HG03432 (cell line): ENCODE measurements around the gene S100A6.

Source experiments
- ATAC-seq: cut with Tn5 transposase; IDR thresholded peaks from one replicate; pipeline ENCODE4 v1.9.1; 2021; ENCODE audit warnings: mild to moderate bottlenecking, moderate library complexity; ENCODE audit not compliant: unreplicated experiment

S100A6 gene

DNA sequence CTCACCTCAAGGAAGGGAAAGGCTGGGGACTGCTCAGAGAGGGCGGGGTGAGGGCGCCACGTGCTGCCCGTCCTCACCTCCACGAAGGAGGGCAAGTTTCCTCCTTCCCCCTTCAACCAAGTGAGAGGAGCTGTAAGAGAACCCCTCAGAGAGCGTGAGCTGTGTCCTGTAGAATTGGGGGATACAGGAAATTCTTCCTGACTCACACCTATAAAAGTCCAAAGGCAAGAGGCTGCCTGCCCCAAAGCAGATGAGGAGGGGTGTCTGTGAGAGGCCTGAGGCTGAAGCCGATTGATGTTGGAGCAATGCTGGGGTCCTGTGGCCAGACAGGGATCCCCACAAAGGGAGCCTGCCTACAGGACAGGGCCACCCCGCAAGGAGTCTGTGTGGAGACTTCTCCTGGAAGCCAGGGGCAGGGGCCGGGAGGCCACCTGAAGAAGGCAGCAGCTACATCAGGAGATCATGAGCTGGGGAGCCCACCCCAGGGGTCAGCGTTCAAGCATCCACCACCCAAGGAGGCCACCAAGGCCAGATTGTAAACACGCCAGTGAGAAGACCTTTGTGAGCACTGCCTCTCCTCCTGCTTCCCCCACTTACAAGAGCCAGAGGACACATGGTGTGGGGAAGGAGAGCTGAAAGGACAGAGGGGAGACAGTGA, 27.7 kb downstream of the S100A6 start:
- ATAC-seq: no peak

DNA sequence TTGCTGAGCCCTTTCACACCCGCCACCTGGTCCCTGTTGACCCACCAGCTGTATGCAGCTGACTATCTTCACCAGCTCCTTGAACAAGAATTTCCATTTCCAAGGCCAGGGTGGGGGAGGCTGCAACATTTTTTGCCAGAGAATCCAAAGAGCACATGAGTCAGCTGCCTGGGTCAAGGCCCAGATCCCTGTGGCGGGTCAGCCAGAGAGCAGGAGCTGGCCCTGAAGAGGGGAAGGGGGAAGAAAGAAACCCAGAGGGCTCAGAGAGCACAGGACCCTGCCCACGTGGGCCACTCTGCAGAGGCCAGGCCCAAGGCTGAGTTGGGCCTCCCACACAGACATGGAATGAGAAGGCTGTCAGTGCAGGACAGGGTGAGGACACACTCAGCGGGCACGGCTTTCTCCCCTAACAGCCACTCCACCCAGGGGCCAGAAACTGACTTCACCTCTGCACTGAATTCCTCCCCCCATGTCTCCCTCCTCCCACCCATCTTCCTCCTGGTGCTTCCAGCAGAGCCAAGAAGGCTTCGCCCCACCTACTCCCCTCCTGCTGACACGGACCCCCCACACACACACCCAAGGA, 28.9 kb downstream of the S100A6 start:
- no peak for ATAC-seq

DNA sequence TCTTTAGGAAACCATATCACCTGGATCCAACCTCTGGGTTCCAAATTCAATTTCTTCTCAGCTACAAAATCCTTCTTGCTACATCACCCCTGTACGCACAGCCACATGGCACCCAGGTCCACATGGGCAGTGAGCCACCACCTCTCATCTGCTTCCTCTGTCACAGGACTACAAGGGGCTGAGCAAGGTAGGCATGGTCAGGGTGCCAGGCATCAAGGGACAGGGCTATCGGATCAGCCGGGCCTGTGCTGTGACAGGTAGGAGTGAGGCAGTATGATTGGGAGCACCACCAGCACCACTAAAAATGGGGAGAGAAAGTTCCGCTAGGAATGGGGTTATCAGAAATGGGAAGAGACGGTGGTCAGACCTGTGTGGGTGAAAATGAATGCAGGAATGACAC, 29.4 kb downstream of the S100A6 start:
- no peak for ATAC-seq

DNA sequence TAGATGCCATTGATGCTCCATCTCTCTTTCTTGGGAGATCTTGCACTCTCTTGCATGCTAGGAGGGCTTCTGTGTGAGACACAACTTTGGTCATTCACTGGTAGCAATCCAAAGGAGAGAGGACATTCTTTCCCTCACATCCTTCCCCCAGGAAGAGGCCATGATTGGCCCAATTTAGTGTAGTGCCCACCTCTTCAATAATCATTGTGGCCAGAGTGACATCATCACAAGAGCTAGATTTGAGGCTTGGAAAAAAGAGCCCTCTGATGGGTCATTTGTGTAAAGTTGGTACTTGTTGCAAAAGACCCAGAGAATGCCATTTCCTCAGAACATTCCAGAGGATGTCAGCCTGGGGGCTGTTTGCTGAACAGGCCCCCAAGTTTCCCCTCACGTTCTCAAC, 30.2 kb downstream of the S100A6 start:
- no peak for ATAC-seq

DNA sequence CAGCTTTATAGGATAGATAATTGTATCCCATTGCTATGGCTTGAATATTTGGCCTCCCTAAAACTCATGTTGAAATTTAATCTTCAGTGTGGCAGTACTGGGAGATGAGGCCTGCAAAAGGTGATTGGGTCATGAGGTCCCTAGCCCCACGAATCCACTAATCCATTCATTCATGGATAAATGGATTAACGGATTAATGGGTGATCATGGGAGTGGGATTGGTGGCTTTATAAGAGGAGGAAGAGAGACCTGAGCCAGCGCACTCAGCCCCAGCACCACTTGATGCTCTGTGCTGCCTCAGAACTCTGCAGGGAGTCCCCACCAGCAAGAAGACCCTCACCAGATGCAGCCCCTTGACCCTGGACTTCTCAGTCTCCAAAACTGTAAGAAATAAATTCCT, 32.0 kb downstream of the S100A6 start:
- no peak for ATAC-seq

DNA sequence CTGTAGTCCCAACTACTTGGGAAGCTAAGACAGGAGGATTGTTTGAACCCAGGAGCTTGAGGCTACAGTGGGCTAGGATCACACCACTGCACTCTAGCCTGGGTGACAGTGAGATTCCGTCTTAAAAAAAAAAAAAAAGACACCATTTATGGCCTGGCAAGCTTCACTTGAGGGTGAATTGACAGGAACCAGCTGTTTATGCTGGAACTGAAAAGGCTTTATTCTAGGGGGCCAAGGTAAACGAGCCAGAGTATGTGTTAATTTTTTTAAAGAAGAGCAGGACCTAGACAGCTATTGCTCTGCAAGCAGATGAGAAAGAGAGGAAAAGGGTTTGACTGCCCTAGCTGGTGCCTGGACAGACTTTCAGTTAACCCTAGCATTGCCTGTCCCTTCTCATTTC, 37.0 kb downstream of the S100A6 start:
- ATAC-seq: no peak

DNA sequence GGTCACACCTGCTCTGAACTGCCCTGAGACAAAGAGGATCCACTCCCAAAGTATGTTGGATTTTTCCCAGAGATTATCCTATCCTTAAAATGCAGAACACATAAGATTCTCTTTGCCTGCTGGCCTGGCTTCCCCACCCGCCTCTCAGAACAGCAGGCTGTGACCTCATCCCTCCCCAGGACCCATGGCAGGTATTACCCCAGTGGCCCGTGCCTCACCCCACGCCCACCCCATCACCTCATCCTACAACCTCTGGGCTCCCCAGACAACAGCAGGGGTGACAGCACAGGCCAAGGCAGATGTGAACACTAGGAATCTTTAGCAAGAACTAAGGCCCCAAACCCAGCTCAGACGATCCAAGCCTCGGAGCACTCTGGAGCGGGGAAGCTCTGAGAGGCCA, 40.3 kb downstream of the S100A6 start:
- ATAC-seq: no peak

DNA sequence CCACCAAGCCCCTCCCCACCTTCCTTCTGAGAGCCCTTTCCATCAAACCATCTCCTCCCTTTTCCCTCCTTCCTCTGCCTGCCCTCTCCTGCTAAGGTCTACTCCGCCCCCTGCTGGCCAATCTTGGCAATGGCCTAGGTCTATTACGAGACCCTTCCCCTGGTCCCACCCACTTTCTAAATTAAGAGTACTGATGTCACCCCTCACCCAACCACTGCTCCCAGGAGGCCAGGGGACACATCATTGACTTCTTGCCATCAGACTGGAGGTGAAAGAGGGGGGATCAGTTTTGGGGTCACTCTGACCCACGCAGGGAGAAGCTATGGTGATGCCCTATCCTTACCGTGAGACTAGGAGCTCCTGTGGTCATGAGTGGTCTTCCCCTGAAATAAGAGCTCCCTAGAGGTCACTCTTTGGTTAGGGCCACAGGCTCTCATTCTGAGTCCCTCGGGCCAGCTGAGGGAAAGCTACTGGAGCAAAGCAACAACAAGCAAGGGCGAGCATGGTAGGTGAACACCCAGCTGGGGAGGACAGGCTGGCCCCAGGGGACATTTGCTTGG, 40.7 kb downstream of the S100A6 start:
- ATAC-seq: no peak

DNA sequence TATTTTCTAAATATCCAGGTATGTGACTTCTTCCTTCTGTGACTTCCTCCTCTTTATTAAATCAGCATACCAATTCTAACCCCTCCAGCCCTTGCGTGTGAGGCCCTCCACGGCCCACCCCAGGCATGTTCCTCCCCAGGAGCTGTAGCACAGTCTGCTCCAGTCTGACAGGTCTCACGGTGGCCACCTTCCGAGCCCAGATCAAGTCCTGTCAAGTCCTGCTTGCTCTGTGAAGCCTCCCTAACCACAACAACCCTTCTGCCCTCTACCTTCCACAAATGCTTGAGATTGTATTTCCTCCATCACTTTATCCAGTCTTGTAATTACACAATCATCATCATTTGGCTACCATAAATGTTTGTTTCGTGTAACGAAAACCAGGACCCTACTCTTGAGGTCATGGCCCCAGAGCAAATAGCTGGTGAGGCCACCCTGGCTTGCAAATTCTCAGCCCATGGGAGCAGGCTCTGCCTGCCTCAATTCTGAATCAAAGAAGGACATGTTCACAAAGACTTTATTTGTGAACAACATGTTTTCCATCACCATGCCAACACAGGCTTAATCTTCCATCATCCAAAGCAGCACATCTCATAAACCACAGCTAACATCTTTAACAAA, 42.3 kb downstream of the S100A6 start:
- ATAC-seq: no peak

DNA sequence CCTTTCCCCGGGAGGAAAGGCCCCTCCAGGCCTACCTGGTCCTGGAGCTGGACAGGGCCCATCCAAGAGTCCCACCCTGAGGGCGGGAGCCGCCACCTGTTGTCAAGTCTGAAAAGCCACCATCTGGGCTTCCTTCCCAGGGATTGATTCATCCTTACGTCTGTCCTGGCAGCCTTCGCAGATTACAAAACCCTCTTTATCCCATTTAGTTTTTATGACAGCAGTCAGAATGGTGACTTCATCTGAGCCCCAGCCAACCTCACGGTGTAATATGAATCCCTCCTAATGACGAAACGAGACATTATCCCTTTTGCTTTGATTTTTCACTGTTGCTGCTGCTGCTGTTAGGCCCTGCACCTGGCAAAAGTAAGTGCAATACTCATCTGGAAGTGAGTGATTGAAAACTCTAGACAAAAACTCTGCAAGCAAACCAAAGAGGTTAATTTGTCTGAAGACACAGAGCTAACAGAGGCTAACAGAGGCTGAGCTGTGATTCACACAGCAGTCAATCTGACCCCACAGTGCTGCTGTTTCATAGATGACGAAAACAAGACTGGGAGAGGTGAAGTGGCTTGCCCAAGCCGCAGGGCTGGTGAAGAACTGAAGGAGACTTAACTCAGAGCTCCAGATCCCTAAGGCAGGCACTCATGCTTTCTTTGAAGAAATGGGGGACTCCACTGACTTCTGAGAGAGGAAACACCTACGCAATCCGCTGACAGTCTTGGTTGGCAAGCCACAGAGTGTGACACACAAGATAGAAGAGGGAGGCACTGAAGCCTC, 45.3 kb downstream of the S100A6 start:
- no peak for ATAC-seq

DNA sequence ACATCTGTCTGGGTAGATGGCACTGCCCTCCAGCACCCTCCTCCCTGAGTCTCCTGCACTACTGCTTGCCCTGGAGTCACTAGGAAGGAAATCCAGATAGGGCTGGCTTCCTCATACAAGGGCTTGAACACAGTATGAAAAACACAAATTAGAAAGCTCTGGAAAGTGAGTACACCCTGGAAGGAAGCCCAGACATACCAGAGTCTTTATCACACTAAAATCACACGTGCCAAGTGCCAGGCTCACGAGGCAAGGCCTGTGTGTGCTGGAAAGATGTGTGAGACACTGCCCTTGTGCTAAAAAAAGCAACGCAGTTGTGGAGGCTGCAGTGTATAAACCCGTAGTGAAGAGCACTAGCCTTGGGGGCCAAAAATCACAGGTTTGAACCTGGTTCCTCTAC, 47.1 kb downstream of the S100A6 start:
- ATAC-seq: no peak

DNA sequence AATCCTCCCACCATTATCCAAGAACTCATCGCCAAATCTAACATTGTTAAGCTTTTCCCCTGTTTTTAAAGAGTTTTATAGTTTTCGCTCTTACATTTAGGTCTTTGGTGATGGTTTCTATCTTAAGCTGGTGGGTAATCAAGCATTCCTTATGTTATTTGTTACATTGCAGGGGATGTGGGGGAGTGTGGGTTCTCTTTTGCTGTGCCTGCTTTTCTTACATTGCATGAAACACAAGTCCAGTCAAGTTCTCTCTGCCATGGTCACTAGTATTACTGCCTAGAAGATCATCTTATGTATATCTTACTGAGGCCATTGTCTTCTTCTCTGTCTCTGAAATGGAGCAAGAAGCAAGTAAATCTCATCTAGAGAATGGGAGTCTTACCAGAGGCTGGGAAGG, 48.1 kb downstream of the S100A6 start:
- ATAC-seq: no peak

DNA sequence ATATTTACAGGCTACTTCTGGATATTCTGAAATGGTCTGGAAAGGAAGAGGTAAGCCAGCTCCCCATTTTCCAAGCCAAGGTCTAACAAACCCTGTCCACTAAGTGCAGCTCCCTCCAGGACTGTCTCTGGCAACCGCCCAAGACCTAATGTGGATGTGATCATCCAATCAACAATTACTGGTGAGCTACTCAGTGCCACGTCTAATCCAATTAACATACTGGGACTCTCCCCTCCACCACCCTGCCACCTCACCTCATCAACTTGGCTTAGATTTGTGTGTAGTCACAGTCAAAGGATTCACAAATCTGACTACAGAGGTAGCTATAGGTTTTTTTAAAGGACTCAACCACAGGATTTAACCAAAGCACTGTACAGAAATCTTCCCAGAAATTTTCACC, 49.9 kb downstream of the S100A6 start:
- ATAC-seq: no peak
